ENCODE measurements around the gene TMEM238. TPM values are rescaled to one million over a fixed set of nuclear protein-coding genes. Genes with fewer than 3 reads are reported as not detected.

The TMEM238 gene
- total and polyA plus RNA-seq, 9 of the 15 experiments (the other 6 are each of a cell fraction or from before 2014, with no cell fraction given) = 0.18 to 5.1 (median 1.3) TPM; not detected in 4

GRCh38 chr19:55360902-55361301 lies 23.2 kb downstream of the TMEM238 start:
- H4K20me1 ChIP-seq (replicated peaks; ENCODE audit: control insufficient read depth, insufficient read depth, low read length) = no peaks in the 10 kb centered on the region
- intact Hi-C loops (cut with micrococcal nuclease) = no loop called here
- CTCF ChIA-PET (ENCODE audit: low intra/inter-chr PET ratio) = no interaction called here
- no peaks in the 10 kb centered on the region for H3K9me3 ChIP-seq (replicated peaks; ENCODE audit: control insufficient read depth, insufficient read depth, low read depth, low read length)
- POLR2A ChIA-PET = interaction anchor here (1.0 kb wide), 1 partner anchor 9 kb away, joined by 3 read pairs; the partner anchor contains the start of gene IL11
- H3K27me3 ChIP-seq (ENCODE audit: control insufficient read depth in 2 of 2, insufficient read depth in 2 of 2, low read length in 2 of 2) = peaks cover 5 to 15% of the 10 kb centered on the region in 2 experiments; a peak in 3 of 5 replicates
- H3K27ac ChIP-seq (ENCODE audit: extremely low read depth, low read depth, low read length) = no peak overlapping the region
- no peak for TF ChIP-seq MAFK (IDR thresholded peaks at IDR 0.05; ENCODE audit: low read length)
- peak; percentile 22; the same call in 1 of the 2 replicates for TF ChIP-seq ZBTB7A (IDR thresholded peaks at IDR 0.05; ENCODE audit: borderline replicate concordance, control insufficient read depth, low read depth, low read length)
- ATAC-seq = no peak
- no peak overlapping the region for H3K4me2 ChIP-seq (ENCODE audit: insufficient read depth, low read length)
- no peak overlapping the region for H3K9ac ChIP-seq (ENCODE audit: insufficient read depth in 1 of 2, low read depth in 2 of 2, low read length in 2 of 2)
- no peak for DNase-seq (ENCODE audit: extremely low read depth in 1 of 4, low spot score in 3 of 4)
- no TSS peak for BruUV-seq (replicated peaks)
- no peaks in the 10 kb centered on the region for H3K9me1 ChIP-seq (ENCODE audit: control insufficient read depth, insufficient read depth, low read length)
- in situ Hi-C loops (cut with MboI) = no loop called here
- H3K4me3 ChIP-seq = no peak overlapping the region
- no peaks in the 10 kb centered on the region for H3K79me2 ChIP-seq (ENCODE audit: control insufficient read depth, insufficient read depth, low read length)
- no peaks in the 10 kb centered on the region for H3K36me3 ChIP-seq (ENCODE audit: control insufficient read depth, insufficient read depth, low read length)
- no peak for FAIRE-seq
- 76% methylated on average over 13 of the region's 16 CpGs for WGBS (ENCODE audit: insufficient coverage, low coverage, missing lambda C conversion rate)
- H2AFZ ChIP-seq (ENCODE audit: low read depth, low read length) = no peak overlapping the region
- H3K4me1 ChIP-seq (replicated peaks in 1 of 2; ENCODE audit: control insufficient read depth in 2 of 2, insufficient read depth in 2 of 2, low read length in 2 of 2) = peaks cover 0 to 52% of the 10 kb centered on the region in 2 experiments; a peak in 2 of 5 replicates

- CTCF ChIA-PET (ENCODE audit: low intra/inter-chr PET ratio) = no interaction called here
- no peak overlapping the region for H3K4me3 ChIP-seq
- H2AFZ ChIP-seq (ENCODE audit: low read depth, low read length) = no peak overlapping the region
- FAIRE-seq (no peak), ATAC-seq (no peak), DNase-seq (ENCODE audit: extremely low read depth in 1 of 4, low spot score in 3 of 4) (no peak)
- POLR2A ChIA-PET = interaction anchor here (0.5 to 1.3 kb wide), 2 partner anchors 10 to 39 kb away, joined by 3 read pairs; no protein-coding TSS in a partner anchor
- 32% methylated on average over 26 of the region's 32 CpGs for WGBS (ENCODE audit: insufficient coverage, low coverage, missing lambda C conversion rate)
- intact Hi-C loops (cut with micrococcal nuclease) = no loop called here
- no TSS peak for BruUV-seq (replicated peaks)
- peaks cover 9 to 21% of the 10 kb centered on the region in 2 experiments; a peak in 4 of 5 replicates for H3K27me3 ChIP-seq (ENCODE audit: control insufficient read depth in 2 of 2, insufficient read depth in 2 of 2, low read length in 2 of 2)
- H3K79me2 ChIP-seq (ENCODE audit: control insufficient read depth, insufficient read depth, low read length) = no peaks in the 10 kb centered on the region
- no peak overlapping the region for H3K27ac ChIP-seq (ENCODE audit: extremely low read depth, low read depth, low read length)
- no peaks in the 10 kb centered on the region for H3K9me3 ChIP-seq (replicated peaks; ENCODE audit: control insufficient read depth, insufficient read depth, low read depth, low read length)
- H4K20me1 ChIP-seq (replicated peaks; ENCODE audit: control insufficient read depth, insufficient read depth, low read length) = no peaks in the 10 kb centered on the region
- peaks cover 0 to 60% of the 10 kb centered on the region in 2 experiments; a peak in 4 of 5 replicates for H3K4me1 ChIP-seq (replicated peaks in 1 of 2; ENCODE audit: control insufficient read depth in 2 of 2, insufficient read depth in 2 of 2, low read length in 2 of 2)
- H3K4me2 ChIP-seq (ENCODE audit: insufficient read depth, low read length) = no peak overlapping the region
- in situ Hi-C loops (cut with MboI) = no loop called here
- no peaks in the 10 kb centered on the region for H3K36me3 ChIP-seq (ENCODE audit: control insufficient read depth, insufficient read depth, low read length)
- H3K9ac ChIP-seq (ENCODE audit: insufficient read depth in 1 of 2, low read depth in 2 of 2, low read length in 2 of 2) = peak overlapping the region in 1 of 2 experiments; percentile 64; a peak in 2 of 4 replicates
- H3K9me1 ChIP-seq (ENCODE audit: control insufficient read depth, insufficient read depth, low read length) = no peaks in the 10 kb centered on the region
- TF ChIP-seq ETV6 (IDR thresholded peaks at IDR 0.05; ENCODE audit: borderline replicate concordance in 1 of 2, low read depth in 2 of 2, low read length in 1 of 2) (no peak), ETV6 (CRISPR knock-in tag; IDR thresholded peaks at IDR 0.05; ENCODE audit: borderline replicate concordance) (no peak), ARID3A (IDR thresholded peaks at IDR 0.05; ENCODE audit: borderline replicate concordance, low read depth, low read length) (no peak), GTF2E2 (tag; IDR thresholded peaks at IDR 0.05) (no peak)
Measured at GRCh38 chr19:55358943-55359908, 24.9 kb downstream of the TMEM238 start.

Data from K562 (cell line).